H9 (cell line): ENCODE results near the gene MDFI. TPM values are rescaled to one million over a fixed set of nuclear protein-coding genes. Genes with fewer than 3 reads are reported as not detected.

ENCODE experiments used
- DNase-seq: peaks from one replicate; pipeline ENCODE4 v3.0.0-alpha.2; 2017
- H2AFZ ChIP-seq: one replicate; pipeline ENCODE4 v1.6.1; 2013; ENCODE audit warnings: mild to moderate bottlenecking, low read length, control low read depth, moderate library complexity
- H2AK5ac ChIP-seq: 2 replicates; pipeline ENCODE4 v1.6.1; 2013; ENCODE audit warnings: low read length, control low read depth, mixed read lengths; ENCODE audit not compliant: insufficient read length
- H2BK120ac ChIP-seq: one replicate; pipeline ENCODE4 v1.6.1; 2013; ENCODE audit warnings: low read depth, mild to moderate bottlenecking, low read length, control low read depth, inconsistent platforms; ENCODE audit not compliant: poor library complexity, severe bottlenecking
- H2BK12ac ChIP-seq: 2 replicates; pipeline ENCODE4 v1.6.1; 2013; ENCODE audit warnings: low read length, control low read depth, mixed read lengths, low read depth; ENCODE audit not compliant: insufficient read length
- H2BK15ac ChIP-seq: 2 replicates; pipeline ENCODE4 v1.6.1; 2013; ENCODE audit warnings: low read depth, low read length, control low read depth
- H2BK20ac ChIP-seq: one replicate; pipeline ENCODE4 v1.6.1; 2013; ENCODE audit warnings: low read depth, mild to moderate bottlenecking, low read length, control low read depth, inconsistent platforms; ENCODE audit not compliant: poor library complexity, severe bottlenecking
- H2BK5ac ChIP-seq: 2 replicates; pipeline ENCODE4 v1.6.1; 2013; ENCODE audit warnings: low read length, control low read depth, mixed read lengths; ENCODE audit not compliant: insufficient read length
- H3K14ac ChIP-seq: 2 replicates; pipeline ENCODE4 v1.6.1; 2013; ENCODE audit warnings: low read length, control low read depth; ENCODE audit not compliant: insufficient read depth
- H3K18ac ChIP-seq: 2 replicates; pipeline ENCODE4 v1.6.1; 2013; ENCODE audit warnings: low read depth, mild to moderate bottlenecking, mixed read lengths, low read length, control low read depth; ENCODE audit not compliant: insufficient read length
- H3K23ac ChIP-seq: 2 replicates; pipeline ENCODE4 v1.6.1; 2013; ENCODE audit warnings: low read length, control low read depth, mixed read lengths, low read depth; ENCODE audit not compliant: insufficient read length
- H3K23me2 ChIP-seq: 2 replicates; pipeline ENCODE4 v1.6.1; 2013; ENCODE audit warnings: low read depth, mild to moderate bottlenecking, mixed read lengths, low read length, control low read depth; ENCODE audit not compliant: insufficient read length, poor library complexity, severe bottlenecking
- H3K27ac ChIP-seq: 2 replicates; pipeline ENCODE4 v1.5.1; 2013; ENCODE audit warnings: low read length, control low read depth, mixed read lengths, low read depth; ENCODE audit not compliant: insufficient read length
- H3K27me3 ChIP-seq: 2 replicates; pipeline ENCODE4 v1.6.1; 2013; ENCODE audit warnings: low read length, control low read depth, inconsistent platforms; ENCODE audit not compliant: insufficient read depth
- H3K4ac ChIP-seq: 2 replicates; pipeline ENCODE4 v1.6.1; 2013; ENCODE audit warnings: low read depth, mild to moderate bottlenecking, control low read depth, inconsistent platforms, low read length, moderate library complexity
- H3K4me1 ChIP-seq: 2 replicates; pipeline ENCODE4 v1.6.1; 2013; ENCODE audit warnings: low read length, control low read depth, inconsistent platforms; ENCODE audit not compliant: insufficient read depth
- H3K4me2 ChIP-seq: 2 replicates; pipeline ENCODE4 v1.6.1; 2013; ENCODE audit warnings: low read length, control low read depth, mixed read lengths; ENCODE audit not compliant: insufficient read length, insufficient read depth
- H3K56ac ChIP-seq: 2 replicates; pipeline ENCODE4 v1.6.1; 2013; ENCODE audit warnings: low read depth, mild to moderate bottlenecking, mixed read lengths, low read length, control low read depth; ENCODE audit not compliant: insufficient read length
- H3K79me1 ChIP-seq: 2 replicates; pipeline ENCODE4 v1.6.1; 2013; ENCODE audit warnings: low read depth, mild to moderate bottlenecking, moderate library complexity, low read length, control low read depth, inconsistent platforms; ENCODE audit not compliant: insufficient read depth, poor library complexity, severe bottlenecking
- H3K79me2 ChIP-seq: 2 replicates; pipeline ENCODE4 v1.6.1; 2013; ENCODE audit warnings: low read length, control low read depth, inconsistent platforms; ENCODE audit not compliant: insufficient read depth
- H3K9ac ChIP-seq: 2 replicates; pipeline ENCODE4 v1.6.1; 2013; ENCODE audit warnings: low read length, control low read depth, mixed read lengths; ENCODE audit not compliant: insufficient read length; ENCODE audit errors: extremely low read depth
- H3K9me3 ChIP-seq: one replicate; pipeline ENCODE4 v1.6.1; 2013; ENCODE audit warnings: low read depth, low read length, inconsistent platforms; ENCODE audit not compliant: control insufficient read depth
- H3T11ph ChIP-seq: one replicate; pipeline ENCODE4 v1.6.1; 2013; ENCODE audit warnings: mild to moderate bottlenecking, low read length, control low read depth, inconsistent platforms
- H4K20me1 ChIP-seq: one replicate; pipeline ENCODE4 v1.6.1; 2013; ENCODE audit not compliant: control insufficient read depth, insufficient read length, insufficient read depth
- H4K5ac ChIP-seq: 2 replicates; pipeline ENCODE4 v1.6.1; 2013; ENCODE audit warnings: low read depth, mild to moderate bottlenecking, mixed read lengths, low read length, control low read depth; ENCODE audit not compliant: insufficient read length
- H4K8ac ChIP-seq: replicated peaks from 2 replicates; pipeline ENCODE4 v1.6.1; 2013; ENCODE audit warnings: low read length, control low read depth, mixed read lengths, low read depth; ENCODE audit not compliant: insufficient read length
- H4K91ac ChIP-seq: 2 replicates; pipeline ENCODE4 v1.6.1; 2013; ENCODE audit warnings: low read depth, mild to moderate bottlenecking, moderate library complexity, mixed read lengths, low read length, control low read depth; ENCODE audit not compliant: insufficient read length
- H3K27ac Mint-ChIP-seq, 3 experiments: 2 replicates in 2 of 3; 3 replicates in 1 of 3; pipeline ENCODE4 v1.8.0; 2020 to 2021; ENCODE audit warnings: mixed read lengths in 3 of 3, mild to moderate bottlenecking in 1 of 3, moderate library complexity in 1 of 3
- H3K27me3 Mint-ChIP-seq: 2 replicates; pipeline ENCODE4 v1.8.0; 2021; ENCODE audit warnings: low read depth, mild to moderate bottlenecking, moderate library complexity, mixed read lengths
- H3K36me3 Mint-ChIP-seq, 3 experiments: 2 replicates in 2 of 3; 3 replicates in 1 of 3; pipeline ENCODE4 v1.8.0; 2020 to 2021; ENCODE audit warnings: low read depth in 3 of 3, mixed read lengths in 3 of 3; ENCODE audit not compliant: insufficient read depth in 1 of 3
- H3K4me1 Mint-ChIP-seq, 2 experiments: 2 replicates each; pipeline ENCODE4 v1.8.0; 2020; ENCODE audit warnings: mixed read lengths in 2 of 2
- H3K4me3 Mint-ChIP-seq, 2 experiments: 2 replicates in 1 of 2; 3 replicates in 1 of 2; pipeline ENCODE4 v1.8.0; 2020 to 2021; ENCODE audit warnings: mild to moderate bottlenecking in 2 of 2, mixed read lengths in 2 of 2, moderate library complexity in 1 of 2
- H3K9me3 Mint-ChIP-seq, 2 experiments: 2 replicates in 1 of 2; 3 replicates in 1 of 2; pipeline ENCODE4 v1.8.0; 2020; ENCODE audit warnings: mild to moderate bottlenecking in 2 of 2, mixed read lengths in 2 of 2, moderate library complexity in 1 of 2
- WGBS: extraction: QIAGEN DNeasy Blood & Tissue Kit; methylation state at CpG from one replicate; pipeline ENCODE4 v1.1.7; 2013; ENCODE audit warnings: missing lambda C conversion rate, low lambda C conversion rate, mixed read lengths; ENCODE audit not compliant: insufficient read length; ENCODE audit errors: extremely low coverage; 5-methylcytosine and 5-hydroxymethylcytosine counted together
- total RNA-seq: library from RNA; stranded (reverse); gene quantifications from 2 replicates; pipeline ENCODE4 v1.2.1, GENCODE V29; 2021
- TF ChIP-seq, protein P1 (sequence below): fragments of 200-600 bp; sonication (generic); conservative IDR thresholded peaks from 3 replicates; pipeline ENCODE4 v1.8.0; 2021; ENCODE audit warnings: antibody characterized with exemption, mild to moderate bottlenecking

The MDFI gene
- total RNA-seq, 1 experiment from 2014 or later, result 45.0 TPM

DNA sequence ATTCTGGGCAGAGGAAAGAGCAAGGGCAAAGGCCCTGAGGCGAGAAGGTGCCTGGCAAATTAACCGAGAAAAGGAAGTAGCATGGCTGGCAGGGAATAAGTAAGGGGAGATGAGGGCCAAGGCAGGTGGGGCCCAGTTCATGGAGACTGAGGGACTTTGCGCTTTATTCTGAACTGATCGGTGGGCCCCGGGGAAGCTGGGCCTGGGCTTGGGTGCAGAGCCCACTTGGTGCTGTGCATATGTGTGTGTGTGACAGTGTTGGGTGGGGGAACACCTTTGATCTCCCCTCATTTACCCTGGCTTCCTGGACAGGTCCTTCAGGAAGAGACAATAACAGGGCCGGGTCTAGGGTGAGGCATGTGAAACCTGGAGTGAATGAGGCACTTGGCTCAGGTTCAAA is 2.9 kb upstream of the MDFI start:
- Histone ChIP-seq H2AK5ac (no peak overlapping the region), H2BK12ac (no peak overlapping the region), H4K20me1 (no peaks in the 10 kb centered on the region), H3K79me2 (no peaks in the 10 kb centered on the region; the same call in 1 of the 2 replicates), H3K56ac (no peak overlapping the region), H4K8ac (no peak overlapping the region), H3K9ac (no peak overlapping the region), H3K4ac (no peak overlapping the region), H3K27ac (no peak overlapping the region), H3K79me1 (no peaks in the 10 kb centered on the region), H3K23me2 (peaks cover 18% of the 10 kb centered on the region), H3K4me2 (no peak overlapping the region), H4K5ac (no peak overlapping the region), H2BK15ac (no peak overlapping the region), H3K14ac (no peak overlapping the region), H2BK5ac (no peak overlapping the region), H2BK20ac (no peak overlapping the region), H3K27me3 (peaks cover 3% of the 10 kb centered on the region; the same call in 1 of the 2 replicates), H2BK120ac (no peak overlapping the region), H3T11ph (no peak overlapping the region), H4K91ac (no peak overlapping the region), H3K23ac (no peak overlapping the region), H3K18ac (no peak overlapping the region), H3K4me1 (peaks cover 2% of the 10 kb centered on the region; the same call in 1 of the 2 replicates), H3K9me3 (no peaks in the 10 kb centered on the region), H2AFZ (no peak overlapping the region)
- Mint-ChIP-seq H3K4me3 (peak overlapping the region in 1 of 2 experiments; percentile 38; a peak in 1 of 5 replicates), H3K36me3 (no peaks in the 10 kb centered on the region; a peak in 3 of 7 replicates), H3K9me3 (no peaks in the 10 kb centered on the region; a peak in 1 of 5 replicates), H3K4me1 (peaks cover 32% of the 10 kb centered on the region in 2 experiments), H3K27ac (no peak overlapping the region), H3K27me3 (peaks cover 67% of the 10 kb centered on the region)
- DNase-seq, result no peak
- WGBS, result no CpG with 5 or more reads among the region's 6 CpGs
- TF ChIP-seq, protein P1, sequence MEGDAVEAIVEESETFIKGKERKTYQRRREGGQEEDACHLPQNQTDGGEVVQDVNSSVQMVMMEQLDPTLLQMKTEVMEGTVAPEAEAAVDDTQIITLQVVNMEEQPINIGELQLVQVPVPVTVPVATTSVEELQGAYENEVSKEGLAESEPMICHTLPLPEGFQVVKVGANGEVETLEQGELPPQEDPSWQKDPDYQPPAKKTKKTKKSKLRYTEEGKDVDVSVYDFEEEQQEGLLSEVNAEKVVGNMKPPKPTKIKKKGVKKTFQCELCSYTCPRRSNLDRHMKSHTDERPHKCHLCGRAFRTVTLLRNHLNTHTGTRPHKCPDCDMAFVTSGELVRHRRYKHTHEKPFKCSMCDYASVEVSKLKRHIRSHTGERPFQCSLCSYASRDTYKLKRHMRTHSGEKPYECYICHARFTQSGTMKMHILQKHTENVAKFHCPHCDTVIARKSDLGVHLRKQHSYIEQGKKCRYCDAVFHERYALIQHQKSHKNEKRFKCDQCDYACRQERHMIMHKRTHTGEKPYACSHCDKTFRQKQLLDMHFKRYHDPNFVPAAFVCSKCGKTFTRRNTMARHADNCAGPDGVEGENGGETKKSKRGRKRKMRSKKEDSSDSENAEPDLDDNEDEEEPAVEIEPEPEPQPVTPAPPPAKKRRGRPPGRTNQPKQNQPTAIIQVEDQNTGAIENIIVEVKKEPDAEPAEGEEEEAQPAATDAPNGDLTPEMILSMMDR, result no peak
